Upper lobe of right lung (tissue), 1 donor: ENCODE measurements around the gene CD300LD. TPM values are rescaled to one million over a fixed set of nuclear protein-coding genes. Genes with fewer than 3 reads are reported as not detected.
A peak's percentile ranks its signal among the peaks of the same experiment; 100 is the strongest.

ENCODE experiments used
- ATAC-seq: fragments of 200-7000 bp; cut with Tn5 transposase; one replicate; pipeline ENCODE4 v1.9.1; 2020; ENCODE audit warnings: mild to moderate bottlenecking, moderate library complexity
- DNase-seq: peaks from one replicate; pipeline ENCODE4 v3.0.0-alpha.2; 2020
- H3K27ac ChIP-seq: fragments of 200-600 bp; one replicate; pipeline ENCODE4 v1.8.0; 2022
- H3K27me3 ChIP-seq: fragments of 200-600 bp; one replicate; pipeline ENCODE4 v1.8.0; 2022; ENCODE audit warnings: mild to moderate bottlenecking
- H3K36me3 ChIP-seq: fragments of 200-600 bp; one replicate; pipeline ENCODE4 v1.8.0; 2022
- H3K4me1 ChIP-seq: fragments of 200-600 bp; one replicate; pipeline ENCODE4 v1.8.0; 2022
- H3K4me3 ChIP-seq: fragments of 200-600 bp; one replicate; pipeline ENCODE4 v1.8.0; 2022; ENCODE audit warnings: mild to moderate bottlenecking
- H3K9me3 ChIP-seq: fragments of 200-600 bp; one replicate; pipeline ENCODE4 v1.8.0; 2022
- CTCF ChIP-seq: fragments of 200-600 bp; IDR thresholded peaks from one replicate; pipeline ENCODE4 v1.8.0; 2022; ENCODE audit warnings: antibody characterized with exemption
- intact Hi-C: fragments of 100-400 bp; cut with DNase I; formaldehyde crosslinking; loops from one replicate; pipeline ENCODE4 v1.11.0; 2022
- total RNA-seq: library from RNA; stranded (reverse); fragmentation: NEBNext Ultra II Directional; extraction: Animal tissue kit (Norgen Biotek cat#: 25700); gene quantifications from one replicate; pipeline ENCODE4 v1.2.1, GENCODE V29; 2021
- donor health status: DM: no; HTN: yes; CAD: no; lungs with severe emphysema.

Gene CD300LD
- total RNA-seq, 1 donor from 2014 or later: not detected

GRCh38 chr17:74604761-74605160, 12.7 kb upstream of the CD300LD start:
- Histone ChIP-seq H3K36me3 (no peaks in the 10 kb centered on the region), H3K4me1 (no peaks in the 10 kb centered on the region), H3K27me3 (no peaks in the 10 kb centered on the region), H3K27ac (no peak overlapping the region), H3K4me3 (no peak overlapping the region), H3K9me3 (no peaks in the 10 kb centered on the region)
- intact Hi-C loops: no loop called here
- TF ChIP-seq CTCF: no peak
- no peak for ATAC-seq
- no peak for DNase-seq

DNA sequence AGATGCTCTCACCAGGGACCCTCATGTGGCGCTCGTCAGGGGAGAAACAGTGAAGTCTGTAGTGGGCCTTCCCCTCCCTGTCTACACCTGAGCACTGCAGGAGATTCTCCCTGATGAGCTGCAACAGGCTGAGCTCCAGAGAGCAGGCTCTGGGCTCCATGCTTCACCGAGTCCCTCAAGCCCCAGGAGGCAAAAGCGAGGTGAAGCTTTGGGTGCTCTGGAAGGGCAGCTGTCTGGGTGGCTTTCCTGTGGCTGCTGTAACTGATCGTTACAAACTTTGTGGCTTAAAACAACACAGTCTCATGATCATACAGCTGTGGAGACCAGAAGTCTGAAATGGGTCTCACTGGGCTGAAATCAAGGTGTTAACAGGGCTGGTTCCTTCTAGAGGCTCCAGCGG, 12.1 kb upstream of the CD300LD start:
- no peak for TF ChIP-seq CTCF
- ATAC-seq: no peak
- Histone ChIP-seq H3K27me3 (no peaks in the 10 kb centered on the region), H3K9me3 (no peaks in the 10 kb centered on the region), H3K36me3 (no peaks in the 10 kb centered on the region), H3K27ac (no peak overlapping the region), H3K4me3 (no peak overlapping the region), H3K4me1 (no peaks in the 10 kb centered on the region)
- no peak for DNase-seq
- intact Hi-C loops: no loop called here

- H3K27ac ChIP-seq: no peak overlapping the region
- intact Hi-C loops: no loop called here
- no peak for ATAC-seq
- H3K36me3 ChIP-seq: no peaks in the 10 kb centered on the region
- H3K27me3 ChIP-seq: no peaks in the 10 kb centered on the region
- no peak for DNase-seq
- H3K4me3 ChIP-seq: no peak overlapping the region
- no peaks in the 10 kb centered on the region for H3K4me1 ChIP-seq
- no peaks in the 10 kb centered on the region for H3K9me3 ChIP-seq
- TF ChIP-seq CTCF: no peak
These were observed 11.7 kb upstream of the CD300LD start for GRCh38 chr17:74603746-74604145.

DNA sequence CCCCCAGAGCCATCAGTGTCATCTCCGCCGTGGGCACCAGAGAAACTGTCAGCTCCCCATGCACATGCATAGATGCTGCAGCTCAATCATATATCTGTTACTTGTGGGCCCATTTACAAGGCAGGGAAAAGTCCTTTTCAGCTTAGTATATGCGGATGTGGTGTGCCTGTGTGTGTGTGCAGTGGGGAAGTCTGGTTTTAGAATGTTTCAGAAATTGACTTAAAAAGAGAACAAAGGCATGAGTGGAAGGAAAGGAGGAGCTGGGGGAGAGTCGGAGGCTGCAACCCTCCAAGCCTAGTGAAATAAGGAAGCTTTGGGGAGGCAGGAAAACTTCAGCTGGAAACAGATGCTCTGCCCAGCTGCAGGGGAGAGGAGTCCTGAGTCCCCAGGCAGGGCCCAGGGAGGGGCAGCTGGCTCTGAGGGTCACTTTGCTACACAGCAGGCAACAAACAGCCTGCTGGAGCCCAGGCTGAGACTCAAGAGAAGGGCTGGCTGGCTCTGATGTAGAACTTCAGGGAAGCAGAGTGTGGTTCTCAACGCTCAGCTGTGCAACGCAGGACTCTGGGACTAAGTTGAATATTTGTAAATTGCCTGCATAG, 11.1 kb upstream of the CD300LD start:
- ATAC-seq (no peak), DNase-seq (no peak)
- intact Hi-C loops: no loop called here
- Histone ChIP-seq H3K27ac (no peak overlapping the region), H3K9me3 (no peaks in the 10 kb centered on the region), H3K4me3 (no peak overlapping the region), H3K4me1 (no peaks in the 10 kb centered on the region), H3K27me3 (no peaks in the 10 kb centered on the region), H3K36me3 (no peaks in the 10 kb centered on the region)
- TF ChIP-seq CTCF: no peak

GRCh38 chr17:74601944-74602572, 10.0 kb upstream of the CD300LD start:
- no peaks in the 10 kb centered on the region for H3K27me3 ChIP-seq
- no peaks in the 10 kb centered on the region for H3K9me3 ChIP-seq
- intact Hi-C loops: no loop called here
- no peaks in the 10 kb centered on the region for H3K36me3 ChIP-seq
- DNase-seq (no peak), ATAC-seq (peak; percentile 55)
- TF ChIP-seq CTCF: peak; percentile 65
- H3K4me1 ChIP-seq: no peaks in the 10 kb centered on the region
- no peak overlapping the region for H3K4me3 ChIP-seq
- no peak overlapping the region for H3K27ac ChIP-seq
